ENCODE results near the gene PIAS3. TPM values are rescaled to one million over a fixed set of nuclear protein-coding genes. Genes with fewer than 3 reads are reported as not detected.

Gene PIAS3
- polyA plus RNA-seq, 1 donor from 2014 or later, result 15.0 TPM

- Histone ChIP-seq H3K9me2 (ENCODE audit: insufficient read depth, low read length) (no peaks in the 10 kb centered on the region), H3K27me3 (ENCODE audit: insufficient read depth, low read depth, low read length) (no peaks in the 10 kb centered on the region), H3K9ac (ENCODE audit: low read length) (no peak overlapping the region), H3K9me3 (ENCODE audit: low read length) (no peaks in the 10 kb centered on the region), H3K4me2 (ENCODE audit: low read length) (no peak overlapping the region), H3K4me3 (ENCODE audit: low read length) (no peak overlapping the region), H4K20me1 (ENCODE audit: insufficient read depth) (no peaks in the 10 kb centered on the region), H2AFZ (ENCODE audit: low read depth, low read length) (no peak overlapping the region), H3F3A (ENCODE audit: insufficient read depth, low read length, poor library complexity, severe bottlenecking) (no peaks in the 10 kb centered on the region), H3K79me2 (replicated peaks; ENCODE audit: insufficient read depth, low read length) (peaks cover 16% of the 10 kb centered on the region), H3K27ac (ENCODE audit: low read length) (no peak overlapping the region), H3K36me3 (ENCODE audit: insufficient read depth, low read length) (peaks cover 5% of the 10 kb centered on the region)
- TF ChIP-seq POLR2AphosphoS5 (IDR thresholded peaks at IDR 0.05) (no peak), RAD21 (conservative IDR thresholded peaks at IDR 0.05) (no peak), MXI1 (conservative IDR thresholded peaks at IDR 0.05; ENCODE audit: poor library complexity, severe bottlenecking) (no peak), EP300 (conservative IDR thresholded peaks at IDR 0.05; ENCODE audit: poor library complexity, severe bottlenecking) (no peak), TAF1 (IDR thresholded peaks at IDR 0.05; ENCODE audit: low read depth) (no peak), EZH2 (IDR thresholded peaks at IDR 0.05; ENCODE audit: borderline replicate concordance, insufficient read depth, low read length, poor library complexity, severe bottlenecking) (no peak), SMC3 (conservative IDR thresholded peaks at IDR 0.05; ENCODE audit: poor library complexity) (no peak), REST (IDR thresholded peaks at IDR 0.05; ENCODE audit: borderline replicate concordance) (no peak), CTCF (IDR thresholded peaks at IDR 0.05; ENCODE audit: poor library complexity, severe bottlenecking) (no peak)
Measured at GRCh38 chr1:145828367-145829026, 30.4 kb downstream of the PIAS3 start.

GRCh38 chr1:145827966-145828365 is 30.9 kb downstream of the PIAS3 start:
- Histone ChIP-seq H2AFZ (ENCODE audit: low read depth, low read length) (no peak overlapping the region), H3K36me3 (ENCODE audit: insufficient read depth, low read length) (peaks cover 5% of the 10 kb centered on the region), H3K4me3 (ENCODE audit: low read length) (no peak overlapping the region), H3K9me3 (ENCODE audit: low read length) (no peaks in the 10 kb centered on the region), H3F3A (ENCODE audit: insufficient read depth, low read length, poor library complexity, severe bottlenecking) (no peaks in the 10 kb centered on the region), H4K20me1 (ENCODE audit: insufficient read depth) (no peaks in the 10 kb centered on the region), H3K9me2 (ENCODE audit: insufficient read depth, low read length) (no peaks in the 10 kb centered on the region), H3K27me3 (ENCODE audit: insufficient read depth, low read depth, low read length) (no peaks in the 10 kb centered on the region), H3K9ac (ENCODE audit: low read length) (no peak overlapping the region), H3K27ac (ENCODE audit: low read length) (no peak overlapping the region), H3K79me2 (replicated peaks; ENCODE audit: insufficient read depth, low read length) (peaks cover 16% of the 10 kb centered on the region), H3K4me2 (ENCODE audit: low read length) (no peak overlapping the region)
- TF ChIP-seq REST (IDR thresholded peaks at IDR 0.05; ENCODE audit: borderline replicate concordance), result no peak
- TF ChIP-seq EP300 (conservative IDR thresholded peaks at IDR 0.05; ENCODE audit: poor library complexity, severe bottlenecking), result no peak
- no peak for TF ChIP-seq TAF1 (IDR thresholded peaks at IDR 0.05; ENCODE audit: low read depth)
- no peak for TF ChIP-seq CTCF (IDR thresholded peaks at IDR 0.05; ENCODE audit: poor library complexity, severe bottlenecking)
- no peak for TF ChIP-seq MXI1 (conservative IDR thresholded peaks at IDR 0.05; ENCODE audit: poor library complexity, severe bottlenecking)
- no peak for TF ChIP-seq POLR2AphosphoS5 (IDR thresholded peaks at IDR 0.05)
- no peak for TF ChIP-seq RAD21 (conservative IDR thresholded peaks at IDR 0.05)
- no peak for TF ChIP-seq EZH2 (IDR thresholded peaks at IDR 0.05; ENCODE audit: borderline replicate concordance, insufficient read depth, low read length, poor library complexity, severe bottlenecking)
- no peak for TF ChIP-seq SMC3 (conservative IDR thresholded peaks at IDR 0.05; ENCODE audit: poor library complexity)

All from neural cell (in vitro differentiated cells).